GM12801 (cell line): ENCODE data around the gene ZNF616.

Experiments
- CTCF ChIP-seq: IDR thresholded peaks from one replicate; pipeline ENCODE4 v1.5.1; 2011; ENCODE audit warnings: control low read depth; ENCODE audit not compliant: insufficient read length; ENCODE audit errors: extremely low read depth

The ZNF616 gene

GRCh38 chr19:52170863-52171320 lies 31.2 kb upstream of the ZNF616 start:
- no peak for TF ChIP-seq CTCF

GRCh38 chr19:52170304-52170703 lies 30.6 kb upstream of the ZNF616 start:
- no peak for TF ChIP-seq CTCF

- no peak for TF ChIP-seq CTCF
Observed at GRCh38 chr19:52155596-52156359, 16.0 kb upstream of the ZNF616 start.

GRCh38 chr19:52148256-52148655 lies 8.5 kb upstream of the ZNF616 start:
- no peak for TF ChIP-seq CTCF

GRCh38 chr19:52142001-52142595 lies 2.4 kb upstream of the ZNF616 start:
- TF ChIP-seq CTCF = no peak

- no peak for TF ChIP-seq CTCF
Observed at GRCh38 chr19:52141203-52141602, 1.5 kb upstream of the ZNF616 start.

- TF ChIP-seq CTCF = no peak
Observed at GRCh38 chr19:52140032-52140710, 433 bp upstream of the ZNF616 start.
